Lower leg skin (tissue), 3 donors: ENCODE measurements around the gene ATP6V1F.

ENCODE experiments used
- POLR2A ChIP-seq, 2 donors: fragments of 450-650 bp; IDR thresholded peaks; one replicate each; pipeline ENCODE4 v1.6.1; 2016 to 2017; ENCODE audit warnings: antibody characterized with exemption in 2 of 2, mild to moderate bottlenecking in 1 of 2, moderate library complexity in 1 of 2
- TF ChIP-seq, protein P1 (sequence below), 3 donors: fragments of 450-650 bp; IDR thresholded peaks; one replicate each; pipeline ENCODE4 v1.5.1; 2016; ENCODE audit warnings: antibody characterized with exemption in 3 of 3, mild to moderate bottlenecking in 3 of 3, moderate library complexity in 2 of 3

DNA sequence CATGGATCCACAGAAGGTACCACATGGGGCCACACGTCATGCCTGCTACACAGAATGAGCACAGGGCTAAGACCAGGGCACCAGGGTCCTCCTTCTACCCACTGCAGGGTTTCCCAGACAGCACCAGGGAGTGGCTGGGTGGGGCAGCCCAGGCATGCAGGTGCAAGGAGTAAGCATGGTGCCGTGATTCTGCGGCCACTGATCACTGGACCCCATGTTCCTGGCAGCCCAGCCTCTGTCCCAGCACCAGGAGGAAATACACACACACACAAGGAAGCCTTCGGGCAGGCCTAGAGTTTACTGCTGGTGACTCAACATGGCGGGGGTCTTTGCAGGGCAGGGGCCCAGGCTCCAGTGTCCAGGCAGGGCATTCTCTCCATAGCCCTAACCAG lies 13.9 kb downstream of the ATP6V1F start:
- TF ChIP-seq, protein P1, sequence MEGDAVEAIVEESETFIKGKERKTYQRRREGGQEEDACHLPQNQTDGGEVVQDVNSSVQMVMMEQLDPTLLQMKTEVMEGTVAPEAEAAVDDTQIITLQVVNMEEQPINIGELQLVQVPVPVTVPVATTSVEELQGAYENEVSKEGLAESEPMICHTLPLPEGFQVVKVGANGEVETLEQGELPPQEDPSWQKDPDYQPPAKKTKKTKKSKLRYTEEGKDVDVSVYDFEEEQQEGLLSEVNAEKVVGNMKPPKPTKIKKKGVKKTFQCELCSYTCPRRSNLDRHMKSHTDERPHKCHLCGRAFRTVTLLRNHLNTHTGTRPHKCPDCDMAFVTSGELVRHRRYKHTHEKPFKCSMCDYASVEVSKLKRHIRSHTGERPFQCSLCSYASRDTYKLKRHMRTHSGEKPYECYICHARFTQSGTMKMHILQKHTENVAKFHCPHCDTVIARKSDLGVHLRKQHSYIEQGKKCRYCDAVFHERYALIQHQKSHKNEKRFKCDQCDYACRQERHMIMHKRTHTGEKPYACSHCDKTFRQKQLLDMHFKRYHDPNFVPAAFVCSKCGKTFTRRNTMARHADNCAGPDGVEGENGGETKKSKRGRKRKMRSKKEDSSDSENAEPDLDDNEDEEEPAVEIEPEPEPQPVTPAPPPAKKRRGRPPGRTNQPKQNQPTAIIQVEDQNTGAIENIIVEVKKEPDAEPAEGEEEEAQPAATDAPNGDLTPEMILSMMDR (IDR thresholded peaks at IDR 0.05), result no peak
- TF ChIP-seq POLR2A (IDR thresholded peaks at IDR 0.05), result no peak
